Measurements from ENCODE around the gene OR10K2.

OR10K2 gene

DNA sequence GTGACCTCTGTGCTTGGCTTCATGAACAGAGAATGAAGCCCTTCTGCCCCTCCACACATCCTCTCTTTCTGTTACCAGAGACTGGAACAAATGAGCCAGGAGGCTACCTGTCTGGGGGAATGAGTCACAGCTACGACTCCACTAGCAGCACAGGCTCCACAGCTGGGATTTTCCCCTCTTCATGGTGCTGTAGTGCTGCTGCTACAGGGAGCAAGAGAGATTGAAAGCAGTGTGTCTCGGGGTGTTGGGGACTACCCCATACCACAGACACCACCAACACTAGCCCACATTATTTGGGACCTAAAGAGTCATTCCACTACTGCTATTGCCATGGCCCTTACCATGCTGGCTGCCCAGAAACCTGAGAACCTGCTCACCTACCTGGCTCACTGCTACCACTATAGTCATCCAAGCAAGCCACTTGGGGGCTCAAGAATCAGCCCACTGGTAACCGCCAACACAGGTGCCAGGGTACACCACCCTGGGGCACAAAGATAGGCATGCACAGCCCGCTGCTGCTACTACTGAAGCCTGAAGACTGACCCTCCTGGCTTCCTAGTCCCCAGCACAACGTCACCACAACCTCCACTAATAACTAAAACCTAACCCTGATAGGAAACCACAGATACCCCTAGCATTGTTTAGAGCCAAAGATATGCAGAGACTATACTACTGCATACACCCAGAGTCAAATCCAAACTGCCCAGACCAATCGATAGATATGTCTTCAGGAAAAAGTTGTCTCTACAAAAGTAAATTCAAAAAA, 54.7 kb downstream of the OR10K2 start:
- peak; percentile 6 to 18 for DNase-seq (ENCODE audit: low read depth in 2 of 2)
